ENCODE results near the gene MAN1A1.

GRCh38 chr6:119350952-119351372 lies 1.4 kb upstream of the MAN1A1 start:
- TF ChIP-seq CTCF (IDR thresholded peaks at IDR 0.05) (peak in 3 of 6 experiments; percentile 40 to 52 (median 48)), POLR2A (IDR thresholded peaks at IDR 0.05) (no peak)

Data from thyroid gland (tissue), 4 donors.